T47D (cell line): ENCODE results near the gene GARS1.
A peak's percentile ranks its signal among the peaks of the same experiment; 100 is the strongest.
"Not testable (repeated sequence)": the region's sequence is repeated elsewhere in the genome, so short reads cannot be mapped to it uniquely, and the experiment has no call there.

Experiments used
- DNase-seq, 2 experiments: peaks; one replicate each; pipeline versions ENCODE4 v3.0.0 to v3.0.0-alpha.2; 2011 to 2012; ENCODE audit warnings: low read depth in 1 of 2, low spot score in 1 of 2
- JUND ChIP-seq: IDR thresholded peaks from 2 replicates; pipeline ENCODE4 v1.6.1; 2012; ENCODE audit warnings: low read depth
- in situ Hi-C: cut with HindIII; loops from 2 replicates; pipeline ENCODE4 v1.10.0; 2016; ENCODE audit warnings: low sequenced_read_pairs, low pct_unique_long_range_greater_than_20kb

GARS1 gene

DNA sequence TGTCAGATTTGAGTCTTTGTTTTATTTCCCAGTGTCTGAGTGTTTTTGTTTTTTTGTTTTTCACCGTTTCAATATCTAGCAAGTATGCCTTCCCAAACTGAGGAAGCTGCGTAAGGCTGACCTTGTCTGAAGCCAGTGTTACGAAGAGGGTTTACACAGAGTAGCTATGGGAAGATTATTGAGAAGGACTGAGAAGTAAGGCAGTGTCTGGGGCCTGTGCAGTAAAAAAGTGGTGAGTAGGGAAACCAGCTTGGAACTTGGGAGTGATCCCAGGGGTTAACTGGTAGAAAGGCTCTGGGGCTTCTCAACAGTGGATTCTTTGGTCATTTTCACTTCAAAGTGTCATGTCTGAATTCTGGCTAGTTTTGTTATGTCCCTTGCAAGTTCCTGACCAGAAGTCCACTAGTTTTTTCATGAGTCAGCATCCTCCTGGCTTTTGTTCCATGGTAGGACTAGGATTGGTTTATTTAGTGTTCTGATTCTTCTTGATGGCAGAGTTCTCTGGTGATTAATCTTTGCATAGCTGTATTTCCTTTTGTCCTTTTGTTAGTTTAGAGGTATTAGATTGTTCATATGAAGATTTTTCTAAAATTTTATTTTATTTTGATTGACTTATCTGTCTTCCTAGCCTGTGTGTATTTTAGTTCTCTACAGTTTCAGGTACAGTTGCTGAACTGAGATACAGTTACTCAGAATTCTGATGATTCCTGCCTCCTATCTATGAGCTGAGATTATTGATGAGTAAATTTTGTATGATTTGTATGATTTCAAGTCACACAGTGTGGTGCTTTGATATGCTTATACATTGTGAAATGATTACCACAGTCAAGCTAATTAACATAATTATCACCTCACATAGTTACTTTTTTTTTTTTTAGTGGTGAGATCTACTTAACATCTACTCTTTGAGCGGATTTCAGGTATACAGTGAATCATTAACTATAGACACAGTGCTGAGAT, 19.0 kb downstream of the GARS1 start:
- in situ Hi-C loops: no loop called here
- no peak for DNase-seq
- no peak for TF ChIP-seq JUND

DNA sequence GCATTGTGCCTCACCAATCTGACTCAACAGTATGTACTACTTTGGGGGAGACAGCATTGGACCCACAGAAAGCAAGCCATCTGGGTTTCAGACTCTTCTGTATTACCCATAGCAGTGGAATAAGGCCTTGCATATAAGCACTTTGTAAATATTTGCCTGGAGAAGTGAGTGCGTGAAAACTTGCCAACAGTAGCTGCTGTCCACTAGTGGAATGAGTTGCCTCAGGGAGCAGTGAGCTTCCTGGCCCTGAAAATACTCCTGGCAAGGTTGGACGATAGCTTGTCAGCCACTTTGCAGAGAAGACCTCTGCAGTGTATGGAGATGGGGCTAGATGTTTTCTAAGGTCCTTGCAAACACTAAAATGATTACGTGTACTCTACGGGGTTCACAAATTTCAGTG, 21.6 kb downstream of the GARS1 start:
- peak; percentile 24 to 88 for DNase-seq
- in situ Hi-C loops: no loop called here
- TF ChIP-seq JUND: no peak

DNA sequence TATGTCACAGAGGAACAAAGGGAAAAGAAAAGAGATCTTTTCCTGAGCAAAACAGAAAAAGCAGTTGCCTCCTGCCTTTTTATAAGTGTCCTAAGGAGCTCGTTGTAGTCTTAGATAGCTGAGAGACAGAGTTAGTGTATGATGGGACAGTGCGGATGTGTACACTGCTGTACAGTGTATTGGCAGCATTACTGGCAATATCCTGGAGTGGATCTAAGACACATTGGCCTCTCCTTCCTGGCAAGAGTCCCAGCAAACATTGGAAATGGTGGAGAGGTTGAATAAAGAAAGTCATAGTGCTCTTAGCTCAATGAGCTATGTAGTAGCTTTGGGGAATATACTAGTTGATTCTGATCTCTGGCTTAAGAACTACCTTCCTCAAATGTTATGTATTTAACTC, 22.7 kb downstream of the GARS1 start:
- no peak for TF ChIP-seq JUND
- peak; percentile 14 to 81 for DNase-seq
- in situ Hi-C loops: no loop called here

DNA sequence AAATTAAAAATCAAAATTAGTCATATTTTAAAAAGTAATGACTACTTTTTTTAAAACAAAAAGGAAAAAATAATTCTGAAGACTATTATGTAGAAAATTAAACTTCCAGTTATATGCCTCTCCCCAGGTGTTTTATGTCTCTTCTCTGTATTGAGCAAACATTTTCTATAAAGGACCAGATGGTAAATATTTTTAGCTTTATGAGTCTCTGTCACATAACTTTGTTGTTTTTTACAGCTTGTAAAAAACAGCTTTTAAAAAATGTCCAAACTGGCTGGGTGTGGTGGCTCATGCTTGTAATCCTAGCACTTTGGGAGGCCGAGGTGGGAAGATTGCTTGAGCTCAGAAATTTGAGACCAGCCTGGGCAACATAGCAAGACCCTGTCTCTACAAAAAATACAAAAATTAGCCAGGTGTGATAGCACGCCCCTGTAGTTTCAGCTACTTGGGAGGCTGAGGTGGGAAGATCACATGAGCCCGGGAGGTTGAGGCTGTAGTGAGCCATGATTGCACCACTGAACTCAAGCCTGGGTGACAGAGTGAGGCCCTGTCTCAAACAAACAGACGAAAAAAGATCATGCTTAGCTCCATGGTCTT, 23.5 kb downstream of the GARS1 start:
- in situ Hi-C loops: no loop called here
- no peak for TF ChIP-seq JUND
- DNase-seq: no peak

DNA sequence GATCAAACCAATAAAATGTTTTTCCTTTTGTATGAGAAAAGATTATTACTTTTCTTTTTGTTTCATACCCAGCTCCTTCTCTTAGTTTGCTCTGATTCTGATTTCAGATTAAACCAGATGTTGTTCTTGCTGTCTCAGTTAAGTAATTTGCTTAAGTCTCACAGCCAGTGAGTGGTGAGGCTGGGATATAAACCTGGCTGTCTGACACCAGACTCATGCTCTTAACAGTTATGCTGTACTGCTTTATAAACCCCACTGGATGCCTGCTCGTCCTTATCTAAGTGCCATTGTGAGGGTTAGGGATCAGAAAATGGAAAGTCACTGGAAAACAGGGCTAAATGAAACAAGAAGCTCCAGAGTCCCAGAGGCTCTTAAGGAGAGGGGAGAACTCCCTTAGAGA, 24.3 kb downstream of the GARS1 start:
- in situ Hi-C loops: no loop called here
- DNase-seq: no peak
- no peak for TF ChIP-seq JUND

DNA sequence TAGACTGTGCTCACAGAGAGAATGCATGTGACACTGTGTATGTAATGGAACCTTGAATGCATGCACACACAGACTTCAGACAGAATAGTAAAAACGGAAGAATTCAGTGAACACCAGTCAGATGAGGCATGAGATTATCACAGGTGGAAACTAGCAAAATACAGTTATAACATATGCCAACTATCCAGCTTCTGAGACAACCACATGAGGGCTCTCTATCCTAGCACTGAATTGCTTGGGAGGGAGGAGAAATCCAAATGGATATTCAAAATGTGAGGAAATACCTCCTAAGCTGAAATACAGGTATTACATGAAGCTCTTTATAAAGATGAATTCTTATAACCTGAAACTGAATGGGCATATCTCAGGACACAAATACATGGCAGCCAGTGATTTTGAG, 30.6 kb downstream of the GARS1 start:
- peak in 1 of 2 experiments; percentile 64 for DNase-seq
- in situ Hi-C loops: no loop called here
- no peak for TF ChIP-seq JUND

DNA sequence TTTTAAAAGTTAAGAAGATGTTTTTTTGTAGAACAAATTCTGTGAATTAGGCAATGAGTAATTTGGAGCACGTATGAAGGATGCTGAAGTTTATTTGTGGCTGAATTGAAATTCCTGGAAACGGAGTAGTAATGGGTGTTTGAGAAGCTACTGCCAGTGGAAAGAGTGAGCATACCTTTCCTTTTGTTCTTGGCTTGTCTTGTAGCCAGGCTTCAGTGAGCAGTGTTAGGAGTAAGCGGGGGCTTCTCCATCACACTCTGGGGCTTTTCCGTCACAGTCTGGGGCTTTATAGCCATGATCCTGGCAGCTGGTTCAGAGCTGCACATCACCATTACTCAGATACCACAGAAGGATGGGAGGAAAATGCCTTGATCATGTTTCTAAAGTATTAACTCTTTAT, 32.3 kb downstream of the GARS1 start:
- in situ Hi-C loops: no loop called here
- TF ChIP-seq JUND: no peak
- no peak for DNase-seq

DNA sequence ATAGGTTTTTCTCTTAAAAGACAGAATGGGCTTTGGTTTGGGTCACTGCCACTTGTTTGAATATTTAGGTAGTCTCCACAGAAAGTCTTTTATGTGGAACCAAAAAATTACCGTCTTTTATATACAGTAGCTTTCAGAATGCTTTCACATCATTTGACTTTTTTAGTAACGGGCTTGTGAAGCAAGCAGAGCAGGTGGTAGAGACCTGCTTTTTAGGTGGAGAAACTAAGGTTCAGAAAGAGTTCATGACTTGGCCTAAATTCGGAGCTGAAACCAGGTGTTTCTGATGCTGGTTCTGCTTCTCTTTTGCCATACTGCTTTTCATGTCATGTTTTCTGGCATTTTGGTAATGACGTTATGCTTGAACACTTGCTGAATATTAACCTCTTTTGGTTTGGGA, 36.3 kb downstream of the GARS1 start:
- no peak for TF ChIP-seq JUND
- DNase-seq: no peak
- in situ Hi-C loops: no loop called here

DNA sequence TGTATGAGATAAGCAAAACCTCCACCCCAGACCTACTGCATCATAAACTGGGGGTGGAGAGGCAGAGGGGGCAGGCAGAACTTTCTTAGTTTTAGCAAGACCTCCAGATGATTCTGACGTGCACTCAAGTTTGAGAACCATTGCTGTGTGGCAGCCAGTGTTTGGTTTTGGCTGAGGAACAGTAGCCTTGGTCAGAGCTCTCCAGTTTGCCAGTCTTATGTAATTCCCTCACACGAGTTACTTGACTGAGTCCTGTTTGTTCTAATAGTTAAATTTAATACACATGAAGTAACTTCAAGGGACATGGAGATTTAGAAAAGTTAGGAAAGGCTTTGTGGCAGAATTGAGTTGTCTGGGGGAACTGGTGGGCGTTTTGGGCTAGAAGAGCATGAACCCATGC, 38.5 kb downstream of the GARS1 start:
- TF ChIP-seq JUND: no peak
- in situ Hi-C loops: no loop called here
- no peak for DNase-seq

DNA sequence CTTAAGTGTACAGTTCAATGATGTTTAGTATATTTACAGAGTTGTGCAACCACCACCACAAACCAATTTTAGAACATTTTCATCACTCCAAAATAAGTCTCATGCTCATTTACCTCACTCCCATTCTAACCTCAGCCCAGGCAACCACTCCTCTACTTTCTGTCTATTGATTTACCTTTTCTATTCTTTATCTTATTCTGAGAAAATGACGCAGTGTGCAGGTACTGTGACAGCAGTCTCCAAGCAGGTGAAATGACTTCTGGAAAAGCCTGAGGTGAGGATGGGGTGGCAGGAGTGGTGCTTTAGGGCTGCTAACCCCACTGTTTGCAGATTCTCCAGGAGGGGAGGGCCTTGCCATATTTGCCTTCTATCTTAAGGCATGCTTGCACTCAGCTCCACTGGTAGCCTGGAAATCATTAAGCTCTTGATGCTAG, 39.5 kb downstream of the GARS1 start:
- no peak for TF ChIP-seq JUND
- in situ Hi-C loops: no loop called here
- DNase-seq: no peak

DNA sequence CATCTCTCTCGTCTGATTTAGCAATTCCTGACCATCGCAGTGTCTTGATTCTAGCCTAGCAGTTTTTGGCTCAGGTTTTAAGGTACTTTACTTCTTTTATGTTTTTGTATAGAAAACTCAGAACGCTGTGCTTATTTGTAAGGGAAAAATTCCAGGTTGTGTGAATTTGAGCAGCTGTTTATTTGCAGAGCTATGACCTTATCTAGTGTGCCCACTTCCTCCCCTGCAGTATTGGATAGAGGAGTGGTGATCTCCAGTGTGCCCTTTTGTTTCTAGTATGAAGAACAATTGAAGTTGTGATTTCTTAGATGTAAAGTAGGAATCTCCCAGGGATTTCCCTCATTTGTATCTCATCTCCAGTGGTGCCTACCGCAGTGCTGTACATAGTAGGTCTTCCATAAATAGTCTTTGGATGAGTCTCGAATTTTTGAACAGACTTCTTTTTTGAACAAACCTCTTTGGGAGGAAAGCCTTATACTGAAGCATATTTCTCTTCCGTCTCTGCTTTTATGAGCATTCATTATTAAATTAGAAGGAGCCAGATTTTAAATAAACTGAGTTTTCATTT, 40.0 kb downstream of the GARS1 start:
- in situ Hi-C loops: no loop called here
- no peak for TF ChIP-seq JUND
- DNase-seq: no peak

DNA sequence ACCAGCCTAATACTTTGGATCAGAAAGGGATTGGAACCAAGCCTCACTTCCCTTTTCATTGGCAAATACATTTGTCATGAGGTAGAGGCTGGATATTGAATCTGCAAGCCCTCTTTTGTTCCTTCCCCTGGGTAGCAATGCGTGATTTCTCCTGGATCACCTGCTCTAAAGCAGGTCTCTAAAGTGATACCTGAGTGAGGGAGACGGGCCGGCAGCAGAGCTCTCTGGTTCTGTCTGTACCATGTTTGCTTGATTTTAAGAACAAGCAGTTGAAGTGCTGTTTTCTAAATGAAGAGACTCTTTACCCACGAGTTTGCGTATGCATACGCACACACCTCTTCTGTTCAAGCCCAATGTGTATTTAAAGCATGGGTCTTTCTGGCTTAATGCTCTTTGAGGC, 41.1 kb downstream of the GARS1 start:
- in situ Hi-C loops: no loop called here
- no peak for DNase-seq
- TF ChIP-seq JUND: no peak

DNA sequence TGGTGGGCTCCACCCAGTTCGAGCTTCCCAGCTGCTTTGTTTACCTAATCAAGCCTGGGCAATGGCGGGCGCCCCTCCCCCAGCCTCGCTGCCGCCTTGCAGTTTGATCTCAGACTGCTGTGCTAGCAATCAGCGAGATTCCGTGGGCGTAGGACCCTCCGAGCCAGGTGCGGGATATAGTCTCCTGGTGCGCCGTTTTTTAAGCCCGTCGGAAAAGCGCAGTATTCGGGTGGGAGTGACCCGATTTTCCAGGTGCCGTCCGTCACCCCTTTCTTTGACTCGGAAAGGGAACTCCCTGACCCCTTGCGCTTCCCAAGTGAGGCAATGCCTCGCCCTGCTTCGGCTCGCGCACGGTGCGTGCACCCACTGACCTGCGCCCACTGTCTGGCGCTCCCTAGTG, 47.6 kb downstream of the GARS1 start:
- DNase-seq: not testable (repeated sequence)

More for the DNA sequence above, 47.6 kb downstream of the GARS1 start:
- in situ Hi-C loops: not testable (repeated sequence)
